OCI-LY7 (cell line): ENCODE data around the gene PTGDS. TPM values are rescaled to one million over a fixed set of nuclear protein-coding genes. Genes with fewer than 3 reads are reported as not detected.
A peak's percentile ranks its signal among the peaks of the same experiment; 100 is the strongest.

ENCODE experiments used
- BruUV-seq: library from RNA; stranded (reverse); fragments of 400-500 nt; replicated peaks from 2 replicates; lab custom pipeline; 2021; lab: Mats Ljungman, UMichigan
- CTCF ChIA-PET: fragments of 300-600 bp; sonication (Branson Sonifier 250); formaldehyde crosslinking; loops from one replicate; lab custom pipeline; 2022; ENCODE audit warnings: antibody characterized with exemption; ENCODE audit not compliant: unreplicated experiment; lab: Charles Lee
- POLR2A ChIA-PET: fragments of 300-600 bp; sonication (Branson Sonifier 250); formaldehyde crosslinking; loops from one replicate; lab custom pipeline; 2022; ENCODE audit warnings: antibody characterized with exemption; lab: Charles Lee
- DNase-seq: peaks from one replicate; pipeline ENCODE4 v3.0.0-alpha.2; 2015; ENCODE audit warnings: low spot score
- H2AFZ ChIP-seq: fragments of 200-600 bp; sonication (generic), shearing (Covaris generic); 2 replicates; pipeline ENCODE4 v1.6.1; 2014; ENCODE audit warnings: mild to moderate bottlenecking, antibody characterized with exemption, low read length, moderate library complexity
- H3K27ac ChIP-seq: fragments of 200-600 bp; sonication (generic); 2 replicates; pipeline ENCODE4 v1.5.1; 2014; ENCODE audit warnings: mixed run types, low read depth, mild to moderate bottlenecking, moderate library complexity, low read length, inconsistent platforms; ENCODE audit not compliant: poor library complexity, severe bottlenecking
- H3K36me3 ChIP-seq: fragments of 200-600 bp; sonication (generic); 2 replicates; pipeline ENCODE4 v1.6.1; 2014; ENCODE audit warnings: mild to moderate bottlenecking, antibody characterized with exemption, low read length, moderate library complexity, mixed read lengths; ENCODE audit not compliant: insufficient read depth
- H3K4me1 ChIP-seq: fragments of 200-600 bp; sonication (generic); 2 replicates; pipeline ENCODE4 v1.5.1; 2014; ENCODE audit warnings: mild to moderate bottlenecking, low read length; ENCODE audit not compliant: insufficient read depth, poor library complexity, severe bottlenecking
- H3K4me2 ChIP-seq: fragments of 200-600 bp; sonication (generic); 2 replicates; pipeline ENCODE4 v1.6.1; 2014; ENCODE audit warnings: mild to moderate bottlenecking, low read length
- H3K4me3 ChIP-seq: fragments of 200-600 bp; sonication (generic); 2 replicates; pipeline ENCODE4 v1.5.1; 2014; ENCODE audit warnings: mild to moderate bottlenecking, low read depth, low read length; ENCODE audit not compliant: poor library complexity, severe bottlenecking
- H3K79me2 ChIP-seq: fragments of 200-600 bp; sonication (generic); 2 replicates; pipeline ENCODE4 v1.6.1; 2016; ENCODE audit warnings: low read depth, mild to moderate bottlenecking, low read length, moderate library complexity, mixed read lengths; ENCODE audit not compliant: insufficient read depth
- H3K9me2 ChIP-seq: fragments of 200-600 bp; sonication (generic); 2 replicates; pipeline ENCODE4 v1.6.1; 2016; ENCODE audit warnings: mild to moderate bottlenecking, low read length, mixed read lengths; ENCODE audit not compliant: insufficient read depth
- H3K9me3 ChIP-seq: fragments of 200-600 bp; sonication (generic); 2 replicates; pipeline ENCODE4 v1.6.1; 2014; ENCODE audit warnings: mild to moderate bottlenecking, mixed run types, low read length, mixed read lengths
- H4K20me1 ChIP-seq: fragments of 200-600 bp; sonication (generic); 2 replicates; pipeline ENCODE4 v1.6.1; 2014; ENCODE audit warnings: mild to moderate bottlenecking, antibody characterized with exemption, low read length, moderate library complexity, mixed read lengths; ENCODE audit not compliant: insufficient read depth
- EZH2phosphoT487 ChIP-seq: fragments of 200-600 bp; sonication (generic); IDR thresholded peaks from 2 replicates; pipeline ENCODE4 v1.6.1; 2018; ENCODE audit warnings: low read depth, borderline replicate concordance, mild to moderate bottlenecking, mixed run types, antibody characterized with exemption, low read length, moderate library complexity, mixed read lengths
- intact Hi-C: fragments of 100-400 bp; cut with micrococcal nuclease; formaldehyde crosslinking; loops from one replicate; pipeline ENCODE4 v1.10.0; 2022; ENCODE audit not compliant: unreplicated experiment
- total RNA-seq, 2 experiments: library from RNA; depleted of rRNA in 1 of 2; stranded (reverse); fragments of >200 nt in 1 of 2; shearing (Covaris generic) in 1 of 2; gene quantifications; 2 replicates each; pipeline ENCODE4 v1.2.3, GENCODE V29; 2014 to 2022
- TF ChIP-seq, protein P1 (sequence below): fragments of 200-600 bp; sonication (generic); conservative IDR thresholded peaks from 2 replicates; pipeline ENCODE4 v1.5.1; 2014; ENCODE audit warnings: mild to moderate bottlenecking, antibody characterized with exemption, low read length, moderate library complexity, mixed read lengths

Gene PTGDS
- total RNA-seq, 2 experiments from 2014 or later = not detected

DNA sequence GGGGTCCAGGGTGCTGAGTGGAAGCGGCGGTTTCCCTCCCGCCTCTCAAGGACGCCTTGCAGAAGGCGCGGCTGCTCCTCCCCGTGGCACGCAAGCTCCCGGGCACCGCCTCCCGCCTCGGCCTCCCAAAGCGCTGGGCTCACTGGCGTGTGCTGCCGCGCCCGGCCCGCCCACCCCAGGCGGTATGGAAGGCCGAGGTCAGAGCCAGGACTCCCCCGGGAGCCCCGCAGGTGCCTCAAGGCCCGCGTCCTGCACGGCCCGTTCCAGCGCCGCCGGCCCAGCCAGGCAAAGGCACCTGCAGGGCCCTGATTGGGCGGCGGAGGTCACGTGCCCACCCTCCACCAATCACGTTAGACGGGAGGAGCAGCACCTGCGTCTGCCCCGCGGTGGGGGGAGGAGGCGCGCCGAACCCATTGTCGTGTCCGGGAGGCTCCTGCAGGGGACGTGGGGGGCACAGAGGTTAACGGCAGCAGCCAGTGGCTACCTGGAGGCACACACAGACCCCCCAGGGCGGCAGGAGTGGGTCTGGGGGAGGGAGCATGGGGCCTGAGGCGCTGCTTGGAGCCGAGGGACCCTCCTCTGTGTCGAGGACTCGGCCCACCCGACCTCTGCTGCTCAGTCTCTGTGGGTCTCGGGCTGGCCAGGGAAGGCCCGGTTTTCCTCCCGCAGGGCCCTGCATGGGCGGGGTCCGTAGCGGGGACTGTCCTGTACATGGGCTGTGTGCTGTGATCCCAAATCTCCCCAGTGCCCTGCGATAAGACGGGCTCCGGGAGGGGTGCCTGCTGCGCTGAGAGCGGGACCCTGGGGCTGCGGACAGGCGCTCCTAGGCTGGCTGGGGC, 27.3 kb upstream of the PTGDS start:
- BruUV-seq = no TSS peak
- intact Hi-C loops = no loop called here
- peak; percentile 96 for DNase-seq
- Histone ChIP-seq H2AFZ (peak overlapping the region; percentile 83), H3K9me2 (no peaks in the 10 kb centered on the region), H3K27ac (peak overlapping the region; percentile 45), H3K36me3 (no peaks in the 10 kb centered on the region), H3K4me2 (peak overlapping the region; percentile 97), H3K9me3 (no peaks in the 10 kb centered on the region), H3K4me3 (peak overlapping the region; percentile 72), H3K4me1 (peaks cover 24% of the 10 kb centered on the region), H4K20me1 (no peaks in the 10 kb centered on the region), H3K79me2 (no peaks in the 10 kb centered on the region)
- ChIA-PET POLR2A (no interaction called here), CTCF (interaction anchor here (0.6 kb wide), 1 partner anchor 80 kb away, joined by 4 read pairs; no protein-coding TSS in a partner anchor)
- TF ChIP-seq, protein P1, sequence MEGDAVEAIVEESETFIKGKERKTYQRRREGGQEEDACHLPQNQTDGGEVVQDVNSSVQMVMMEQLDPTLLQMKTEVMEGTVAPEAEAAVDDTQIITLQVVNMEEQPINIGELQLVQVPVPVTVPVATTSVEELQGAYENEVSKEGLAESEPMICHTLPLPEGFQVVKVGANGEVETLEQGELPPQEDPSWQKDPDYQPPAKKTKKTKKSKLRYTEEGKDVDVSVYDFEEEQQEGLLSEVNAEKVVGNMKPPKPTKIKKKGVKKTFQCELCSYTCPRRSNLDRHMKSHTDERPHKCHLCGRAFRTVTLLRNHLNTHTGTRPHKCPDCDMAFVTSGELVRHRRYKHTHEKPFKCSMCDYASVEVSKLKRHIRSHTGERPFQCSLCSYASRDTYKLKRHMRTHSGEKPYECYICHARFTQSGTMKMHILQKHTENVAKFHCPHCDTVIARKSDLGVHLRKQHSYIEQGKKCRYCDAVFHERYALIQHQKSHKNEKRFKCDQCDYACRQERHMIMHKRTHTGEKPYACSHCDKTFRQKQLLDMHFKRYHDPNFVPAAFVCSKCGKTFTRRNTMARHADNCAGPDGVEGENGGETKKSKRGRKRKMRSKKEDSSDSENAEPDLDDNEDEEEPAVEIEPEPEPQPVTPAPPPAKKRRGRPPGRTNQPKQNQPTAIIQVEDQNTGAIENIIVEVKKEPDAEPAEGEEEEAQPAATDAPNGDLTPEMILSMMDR = peak; percentile 25; the same call in 1 of the 2 replicates
- TF ChIP-seq EZH2phosphoT487 = no peak

DNA sequence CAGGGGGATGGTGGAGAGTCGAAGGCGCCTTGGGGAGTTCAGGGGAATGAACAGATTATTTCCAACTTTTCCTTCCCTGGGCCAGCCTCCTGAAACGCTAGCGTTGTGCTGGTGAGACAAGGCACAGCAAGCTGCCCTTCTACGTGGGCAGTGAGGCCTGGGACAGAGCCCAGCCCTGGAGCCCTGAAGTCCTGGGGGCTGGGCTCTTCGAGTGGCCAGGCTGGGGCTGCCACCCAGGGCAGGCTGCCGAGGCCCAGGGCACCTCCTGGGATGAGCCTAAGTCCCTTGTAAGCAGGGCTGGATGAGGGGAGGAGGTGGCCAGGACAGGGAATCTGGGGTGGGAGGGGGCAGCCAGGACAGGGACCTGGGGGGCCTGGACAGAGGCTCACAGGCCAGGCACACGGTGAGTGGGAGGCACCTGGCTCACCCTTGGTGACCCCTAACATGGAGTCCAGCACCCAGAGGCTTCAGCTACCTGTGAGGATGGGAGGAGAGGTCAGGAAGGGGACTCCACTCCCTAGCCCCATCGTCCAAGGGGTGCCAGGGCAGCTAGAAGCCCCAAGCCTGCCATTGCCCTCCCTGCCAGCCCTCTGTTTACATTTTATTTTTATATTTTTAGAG, 26.5 kb upstream of the PTGDS start:
- POLR2A ChIA-PET = no interaction called here
- intact Hi-C loops = no loop called here

More for the DNA sequence above, 26.5 kb upstream of the PTGDS start:
- Histone ChIP-seq H3K9me2 (no peaks in the 10 kb centered on the region), H3K9me3 (no peaks in the 10 kb centered on the region), H4K20me1 (no peaks in the 10 kb centered on the region), H3K4me3 (peak overlapping the region; percentile 72), H3K4me1 (peaks cover 22% of the 10 kb centered on the region), H3K4me2 (peak overlapping the region; percentile 97), H3K36me3 (no peaks in the 10 kb centered on the region), H2AFZ (peak overlapping the region; percentile 83; the same call in 1 of the 2 replicates), H3K79me2 (no peaks in the 10 kb centered on the region), H3K27ac (peak overlapping the region; percentile 45)
- BruUV-seq = no TSS peak
- TF ChIP-seq, protein P1 = no peak
- TF ChIP-seq EZH2phosphoT487 = no peak
- DNase-seq = no peak
- CTCF ChIA-PET = no interaction called here
